Keratinocyte (primary cell): ENCODE data around the gene STEAP3. TPM values are rescaled to one million over a fixed set of nuclear protein-coding genes. Genes with fewer than 3 reads are reported as not detected.

Source experiments
- DNase-seq: peaks from one replicate; pipeline ENCODE4 v3.0.0-alpha.2; 2011; ENCODE audit warnings: low read depth, missing footprints, low spot score
- FAIRE-seq: peaks from 2 replicates; lab custom pipeline; 2011; peaks lifted over from hg19 to GRCh38; lab: Jason Lieb, UNC
- H2AFZ ChIP-seq: 2 replicates; pipeline ENCODE4 v1.6.0; 2012; ENCODE audit warnings: low read length, control low read depth, inconsistent platforms; ENCODE audit not compliant: control insufficient read depth
- H3K27ac ChIP-seq: 2 replicates; pipeline ENCODE4 v1.5.1; 2011; ENCODE audit warnings: low read length; ENCODE audit not compliant: control insufficient read depth, insufficient read depth
- H3K27me3 ChIP-seq: 3 replicates; pipeline ENCODE4 v1.6.0; 2011; ENCODE audit warnings: low read length; ENCODE audit not compliant: control insufficient read depth, insufficient read depth; ENCODE audit errors: extremely low read depth
- H3K36me3 ChIP-seq, 2 experiments: 2 replicates in 1 of 2; 3 replicates in 1 of 2; pipeline ENCODE4 v1.5.1; 2011; ENCODE audit warnings: low read length in 2 of 2, mild to moderate bottlenecking in 1 of 2; ENCODE audit not compliant: control insufficient read depth in 2 of 2, insufficient read depth in 2 of 2; ENCODE audit errors: extremely low read depth in 1 of 2
- H3K4me1 ChIP-seq: 3 replicates; pipeline ENCODE4 v1.5.1; 2011; ENCODE audit warnings: low read length; ENCODE audit not compliant: control insufficient read depth, insufficient read depth; ENCODE audit errors: extremely low read depth
- H3K4me2 ChIP-seq: 3 replicates; pipeline ENCODE4 v1.6.0; 2011; ENCODE audit warnings: low read depth, low read length; ENCODE audit not compliant: control insufficient read depth, insufficient read depth; ENCODE audit errors: extremely low read depth
- H3K4me3 ChIP-seq, 3 experiments: fragments of 200-600 bp in 1 of 3; sonication (generic) in 1 of 3; 2 replicates in 2 of 3; 3 replicates in 1 of 3; pipeline ENCODE4 v1.5.1; 2011 to 2016; ENCODE audit warnings: low read length in 3 of 3, mild to moderate bottlenecking in 3 of 3, control low read depth in 2 of 3, inconsistent platforms in 1 of 3, low read depth in 1 of 3, mixed read lengths in 1 of 3, mixed run types in 1 of 3, moderate library complexity in 1 of 3; ENCODE audit not compliant: control insufficient read depth in 2 of 3, insufficient read depth in 2 of 3; ENCODE audit errors: extremely low read depth in 1 of 3
- H3K79me2 ChIP-seq: 2 replicates; pipeline ENCODE4 v1.6.0; 2012; ENCODE audit warnings: low read length; ENCODE audit not compliant: control insufficient read depth, insufficient read depth
- H3K9ac ChIP-seq: 3 replicates; pipeline ENCODE4 v1.6.0; 2011; ENCODE audit warnings: low read length; ENCODE audit not compliant: control insufficient read depth, insufficient read depth; ENCODE audit errors: extremely low read depth
- H3K9me1 ChIP-seq: 3 replicates; pipeline ENCODE4 v1.6.0; 2011; ENCODE audit warnings: low read length; ENCODE audit not compliant: control insufficient read depth, insufficient read depth; ENCODE audit errors: extremely low read depth
- H3K9me3 ChIP-seq: 2 replicates; pipeline ENCODE4 v1.5.1; 2012; ENCODE audit warnings: low read depth, low read length; ENCODE audit not compliant: control insufficient read depth
- H4K20me1 ChIP-seq: 3 replicates; pipeline ENCODE4 v1.6.0; 2011; ENCODE audit warnings: low read length; ENCODE audit not compliant: control insufficient read depth, insufficient read depth; ENCODE audit errors: extremely low read depth
- CTCF ChIP-seq, 3 experiments: IDR thresholded peaks in 1 of 3; conservative IDR thresholded peaks in 1 of 3; optimal IDR thresholded peaks in 1 of 3; 2 replicates in 2 of 3; 3 replicates in 1 of 3; pipeline versions ENCODE3 to v1.5.1; 2011; ENCODE audit warnings: low read length in 3 of 3, mild to moderate bottlenecking in 3 of 3, moderate library complexity in 2 of 3, control low read depth in 1 of 3, inconsistent platforms in 1 of 3; ENCODE audit not compliant: insufficient read depth in 2 of 3; ENCODE audit errors: extremely low read depth in 1 of 3
- EZH2 ChIP-seq: IDR thresholded peaks from one replicate; pipeline ENCODE4 v1.6.1; 2012; ENCODE audit warnings: inconsistent platforms, mild to moderate bottlenecking, low read length, moderate library complexity
- dilution Hi-C: fragments of 300-500 bp; cut with MboI; formaldehyde crosslinking; loops from one replicate; pipeline ENCODE4 v1.7.0; 2020; ENCODE audit warnings: low sequenced_read_pairs; ENCODE audit not compliant: extremely low pct_ligation_motif_present
- polyA plus RNA-seq, 5 experiments: library from polyadenylated mRNA; depleted of rRNA in 3 of 5; stranded (reverse) in 3 of 5; stranded (forward) in 1 of 5; unstranded in 1 of 5; fragments of >200 nt; gene quantifications; 1 replicate in 1 of 5; 2 replicates in 3 of 5; 3 replicates in 1 of 5; pipeline versions ENCODE4 v1.2.1 to v1.2.3, GENCODE V29; 2011 to 2012; ENCODE audit warnings: missing spikeins in 2 of 5, low read depth in 1 of 5, low replicate concordance in 1 of 5

Gene STEAP3
- polyA plus RNA-seq, 1 donor (not counting 4 experiments of a cell fraction or from before 2014, with no cell fraction given) = 19.9 TPM

GRCh38 chr2:119202610-119203310 lies 20.9 kb upstream of the STEAP3 start:
- Histone ChIP-seq H2AFZ (no peak overlapping the region), H3K79me2 (no peaks in the 10 kb centered on the region), H3K4me3 (no peak overlapping the region), H3K27me3 (no peaks in the 10 kb centered on the region), H3K9me3 (no peaks in the 10 kb centered on the region), H3K27ac (no peak overlapping the region), H4K20me1 (no peaks in the 10 kb centered on the region), H3K4me2 (no peak overlapping the region), H3K4me1 (peaks cover 3% of the 10 kb centered on the region), H3K9ac (no peak overlapping the region), H3K36me3 (no peaks in the 10 kb centered on the region), H3K9me1 (no peaks in the 10 kb centered on the region)
- DNase-seq (no peak), FAIRE-seq (no peak)
- TF ChIP-seq CTCF (optimal IDR thresholded peaks at IDR 0.05 in 1 of 3, IDR thresholded peaks at IDR 0.05 in 1 of 3, conservative IDR thresholded peaks at IDR 0.05 in 1 of 3; ENCODE audit: extremely low read depth in 1 of 3, insufficient read depth in 2 of 3, low read length in 3 of 3) = no peak
- no peak for TF ChIP-seq EZH2
- dilution Hi-C loops = no loop called here

- Histone ChIP-seq H3K9me3 (no peaks in the 10 kb centered on the region), H3K36me3 (no peaks in the 10 kb centered on the region), H3K4me2 (no peak overlapping the region), H3K4me3 (no peak overlapping the region), H3K9ac (no peak overlapping the region), H4K20me1 (no peaks in the 10 kb centered on the region), H3K79me2 (no peaks in the 10 kb centered on the region), H3K9me1 (no peaks in the 10 kb centered on the region), H3K27ac (no peak overlapping the region), H3K27me3 (no peaks in the 10 kb centered on the region), H3K4me1 (peaks cover 20% of the 10 kb centered on the region), H2AFZ (no peak overlapping the region)
- DNase-seq (no peak), FAIRE-seq (no peak)
- dilution Hi-C loops = no loop called here
- no peak for TF ChIP-seq CTCF (optimal IDR thresholded peaks at IDR 0.05 in 1 of 3, IDR thresholded peaks at IDR 0.05 in 1 of 3, conservative IDR thresholded peaks at IDR 0.05 in 1 of 3; ENCODE audit: extremely low read depth in 1 of 3, insufficient read depth in 2 of 3, low read length in 3 of 3)
Measured at GRCh38 chr2:119204525-119204924, 19.1 kb upstream of the STEAP3 start.
